GM10847 (cell line): ENCODE results near the gene ALDH18A1.

Experiments
- POLR2A ChIP-seq: IDR thresholded peaks from 2 replicates; pipeline ENCODE4 v1.6.1; 2011; ENCODE audit not compliant: insufficient read length; ENCODE audit errors: extremely low read depth

Gene ALDH18A1

DNA sequence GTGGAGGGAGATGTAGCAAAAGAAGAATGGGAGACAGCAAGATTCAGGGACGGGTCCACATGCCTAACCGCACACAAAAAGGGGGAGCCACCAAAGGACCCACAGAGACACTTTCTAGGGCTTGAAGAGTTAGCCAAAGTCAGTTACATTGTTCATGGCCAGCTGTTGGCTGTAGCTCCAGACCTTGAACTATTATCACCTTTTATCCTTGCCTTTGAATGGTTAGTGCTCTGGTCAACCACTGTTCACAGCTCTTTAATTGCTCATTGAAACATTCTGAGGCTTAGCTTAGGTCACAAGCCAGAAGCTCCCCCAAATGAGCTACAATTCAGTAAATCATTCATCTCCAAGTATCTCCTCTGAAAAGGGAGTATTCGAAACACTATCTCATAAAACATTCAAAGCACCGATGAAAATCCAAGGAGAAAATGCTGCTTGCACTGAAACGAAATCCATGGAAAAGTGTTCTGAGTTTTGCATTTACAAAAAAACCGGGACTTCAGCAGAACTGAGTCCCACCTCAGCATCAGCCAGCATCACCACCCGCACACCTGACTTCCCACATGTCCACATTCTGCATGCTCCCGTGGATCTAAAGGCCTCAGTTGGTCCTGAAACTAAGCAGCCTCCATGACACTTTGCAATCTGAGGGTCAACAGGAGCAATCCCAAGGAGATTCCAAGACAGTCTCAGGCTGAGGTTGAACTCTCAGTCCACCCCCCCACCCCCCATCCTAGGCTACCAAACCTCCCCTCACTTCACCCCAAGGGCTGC lies 99.3 kb downstream of the ALDH18A1 start:
- no peak for TF ChIP-seq POLR2A
